ENCODE results near the gene HES4.
A peak's percentile ranks its signal among the peaks of the same experiment; 100 is the strongest.
"Not testable (repeated sequence)": the region's sequence is repeated elsewhere in the genome, so short reads cannot be mapped to it uniquely, and the experiment has no call there.

HES4 gene

GRCh38 chr1:1040004-1040991 lies 40.4 kb upstream of the HES4 start:
- no peak overlapping the region for H3K4me3 ChIP-seq (ENCODE audit: low read length)
- H3K36me3 ChIP-seq (ENCODE audit: insufficient read depth, low read length) = peaks cover 48% of the 10 kb centered on the region
- H3K27me3 ChIP-seq (ENCODE audit: insufficient read depth, low read length) = no peaks in the 10 kb centered on the region
- no peaks in the 10 kb centered on the region for H3K9me3 ChIP-seq (ENCODE audit: low read length)
- no peaks in the 10 kb centered on the region for H3K4me1 ChIP-seq (ENCODE audit: insufficient read depth, low read length)
- H2AFZ ChIP-seq (ENCODE audit: low read depth, low read length) = no peak overlapping the region

- no peak overlapping the region for H3K4me3 ChIP-seq (ENCODE audit: low read length)
- no peaks in the 10 kb centered on the region for H3K27me3 ChIP-seq (ENCODE audit: insufficient read depth, low read length)
- peaks cover 2% of the 10 kb centered on the region for H3K4me1 ChIP-seq (ENCODE audit: insufficient read depth, low read length)
- no peak overlapping the region for H2AFZ ChIP-seq (ENCODE audit: low read depth, low read length)
- no peaks in the 10 kb centered on the region for H3K9me3 ChIP-seq (ENCODE audit: low read length)
- peaks cover 39% of the 10 kb centered on the region for H3K36me3 ChIP-seq (ENCODE audit: insufficient read depth, low read length)
These were observed 39.4 kb upstream of the HES4 start for GRCh38 chr1:1039145-1039910.

- no peak overlapping the region for H3K4me3 ChIP-seq (ENCODE audit: low read length)
- H2AFZ ChIP-seq (ENCODE audit: low read depth, low read length) = no peak overlapping the region
- peaks cover 4% of the 10 kb centered on the region for H3K4me1 ChIP-seq (ENCODE audit: insufficient read depth, low read length)
- H3K9me3 ChIP-seq (ENCODE audit: low read length) = no peaks in the 10 kb centered on the region
- peaks cover 32% of the 10 kb centered on the region for H3K36me3 ChIP-seq (ENCODE audit: insufficient read depth, low read length)
- H3K27me3 ChIP-seq (ENCODE audit: insufficient read depth, low read length) = no peaks in the 10 kb centered on the region
These were observed 38.8 kb upstream of the HES4 start for GRCh38 chr1:1038694-1039093.

GRCh38 chr1:1037366-1038327 lies 37.8 kb upstream of the HES4 start:
- Histone ChIP-seq H3K27me3 (ENCODE audit: insufficient read depth, low read length) (no peaks in the 10 kb centered on the region), H3K9me3 (ENCODE audit: low read length) (no peaks in the 10 kb centered on the region), H2AFZ (ENCODE audit: low read depth, low read length) (no peak overlapping the region), H3K4me3 (ENCODE audit: low read length) (no peak overlapping the region), H3K4me1 (ENCODE audit: insufficient read depth, low read length) (peaks cover 6% of the 10 kb centered on the region), H3K36me3 (ENCODE audit: insufficient read depth, low read length) (peaks cover 23% of the 10 kb centered on the region)

GRCh38 chr1:1035291-1035943 lies 35.5 kb upstream of the HES4 start:
- Histone ChIP-seq H3K27me3 (ENCODE audit: insufficient read depth, low read length) (no peaks in the 10 kb centered on the region), H3K36me3 (ENCODE audit: insufficient read depth, low read length) (peaks cover 16% of the 10 kb centered on the region), H3K9me3 (ENCODE audit: low read length) (no peaks in the 10 kb centered on the region), H3K4me3 (ENCODE audit: low read length) (no peak overlapping the region), H2AFZ (ENCODE audit: low read depth, low read length) (no peak overlapping the region), H3K4me1 (ENCODE audit: insufficient read depth, low read length) (peaks cover 22% of the 10 kb centered on the region)

- Histone ChIP-seq H3K27me3 (ENCODE audit: insufficient read depth, low read length) (no peaks in the 10 kb centered on the region), H3K9me3 (ENCODE audit: low read length) (no peaks in the 10 kb centered on the region), H3K4me1 (ENCODE audit: insufficient read depth, low read length) (peaks cover 22% of the 10 kb centered on the region), H3K4me3 (ENCODE audit: low read length) (peak overlapping the region; percentile 40), H2AFZ (ENCODE audit: low read depth, low read length) (no peak overlapping the region), H3K36me3 (ENCODE audit: insufficient read depth, low read length) (peaks cover 16% of the 10 kb centered on the region)
These were observed 34.5 kb upstream of the HES4 start for GRCh38 chr1:1034439-1034781.

- Histone ChIP-seq H3K4me1 (ENCODE audit: insufficient read depth, low read length) (peaks cover 22% of the 10 kb centered on the region), H3K36me3 (ENCODE audit: insufficient read depth, low read length) (peaks cover 16% of the 10 kb centered on the region), H3K27me3 (ENCODE audit: insufficient read depth, low read length) (no peaks in the 10 kb centered on the region), H3K9me3 (ENCODE audit: low read length) (no peaks in the 10 kb centered on the region), H2AFZ (ENCODE audit: low read depth, low read length) (no peak overlapping the region), H3K4me3 (ENCODE audit: low read length) (peak overlapping the region; percentile 40)
These were observed 34.0 kb upstream of the HES4 start for GRCh38 chr1:1033731-1034438.

GRCh38 chr1:1033009-1033587 lies 33.2 kb upstream of the HES4 start:
- H3K36me3 ChIP-seq (ENCODE audit: insufficient read depth, low read length) = peaks cover 11% of the 10 kb centered on the region
- H3K27me3 ChIP-seq (ENCODE audit: insufficient read depth, low read length) = no peaks in the 10 kb centered on the region
- H3K4me1 ChIP-seq (ENCODE audit: insufficient read depth, low read length) = peaks cover 22% of the 10 kb centered on the region
- H2AFZ ChIP-seq (ENCODE audit: low read depth, low read length) = no peak overlapping the region
- peak overlapping the region; percentile 33 for H3K4me3 ChIP-seq (ENCODE audit: low read length)
- H3K9me3 ChIP-seq (ENCODE audit: low read length) = no peaks in the 10 kb centered on the region

- H3K4me3 ChIP-seq (ENCODE audit: low read length) = no peak overlapping the region
- H3K9me3 ChIP-seq (ENCODE audit: low read length) = no peaks in the 10 kb centered on the region
- H3K27me3 ChIP-seq (ENCODE audit: insufficient read depth, low read length) = no peaks in the 10 kb centered on the region
These were observed 32.5 kb upstream of the HES4 start for GRCh38 chr1:1032424-1032823.

GRCh38 chr1:1031659-1032235 lies 31.9 kb upstream of the HES4 start:
- no peak overlapping the region for H3K4me3 ChIP-seq (ENCODE audit: low read length)

More at GRCh38 chr1:1032424-1032823, 32.5 kb upstream of the HES4 start:
- H2AFZ ChIP-seq (ENCODE audit: low read depth, low read length) = no peak overlapping the region
- peaks cover 7% of the 10 kb centered on the region for H3K36me3 ChIP-seq (ENCODE audit: insufficient read depth, low read length)
- H3K4me1 ChIP-seq (ENCODE audit: insufficient read depth, low read length) = peaks cover 22% of the 10 kb centered on the region

GRCh38 chr1:1030867-1031658 lies 31.2 kb upstream of the HES4 start:
- not testable (repeated sequence) for H3K36me3 ChIP-seq (ENCODE audit: insufficient read depth, low read length); H2AFZ ChIP-seq (ENCODE audit: low read depth, low read length); H3K4me3 ChIP-seq (ENCODE audit: low read length); H3K27me3 ChIP-seq (ENCODE audit: insufficient read depth, low read length); H3K9me3 ChIP-seq (ENCODE audit: low read length)
- peaks cover 24% of the 10 kb centered on the region for H3K4me1 ChIP-seq (ENCODE audit: insufficient read depth, low read length)

More at GRCh38 chr1:1031659-1032235, 31.9 kb upstream of the HES4 start:
- Histone ChIP-seq H3K27me3 (ENCODE audit: insufficient read depth, low read length) (no peaks in the 10 kb centered on the region), H3K9me3 (ENCODE audit: low read length) (no peaks in the 10 kb centered on the region), H2AFZ (ENCODE audit: low read depth, low read length) (no peak overlapping the region), H3K36me3 (ENCODE audit: insufficient read depth, low read length) (peaks cover 2% of the 10 kb centered on the region), H3K4me1 (ENCODE audit: insufficient read depth, low read length) (peaks cover 22% of the 10 kb centered on the region)

All from neuron (in vitro differentiated cells).